ENCODE results near the gene FAM222A. TPM values are rescaled to one million over a fixed set of nuclear protein-coding genes. Genes with fewer than 3 reads are reported as not detected.

Gene FAM222A
- total RNA-seq, 5 donors from 2014 or later (not counting 1 experiment from before 2014, with no cell fraction given), result 0.95 to 4.2 (median 1.6) TPM

DNA sequence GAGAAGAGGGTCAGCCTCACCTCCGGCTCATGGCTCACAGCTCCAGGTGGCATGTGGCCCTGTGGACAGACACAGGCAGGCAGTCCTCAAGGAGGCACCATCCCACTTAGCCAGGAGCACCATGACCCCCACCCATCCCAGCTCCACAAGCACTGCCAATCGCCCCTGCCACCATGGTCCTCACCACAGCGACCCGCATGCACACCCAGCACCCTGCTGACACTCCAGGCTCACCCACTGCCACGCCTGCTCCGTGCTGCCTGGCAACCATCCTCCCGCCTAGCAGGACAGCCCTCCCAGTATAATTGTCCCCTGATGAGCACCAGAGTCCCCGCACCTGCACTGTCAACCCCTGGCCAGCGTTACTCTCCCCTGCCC is 68.7 kb downstream of the FAM222A start:
- ChIA-PET POLR2A (no interaction called here), CTCF (no interaction called here)
- WGBS (ENCODE audit: insufficient coverage), result 82% methylated on average over 9 of the region's 9 CpGs
- Mint-ChIP-seq H3K27ac (no peak overlapping the region), H3K9me3 (no peaks in the 10 kb centered on the region), H3K4me3 (no peak overlapping the region), H3K27me3 (peaks cover 2 to 3% of the 10 kb centered on the region in 2 donors), H3K4me1 (peaks cover 4 to 6% (median 5%) of the 10 kb centered on the region in 3 donors), H3K36me3 (no peaks in the 10 kb centered on the region)
- no peaks in the 10 kb centered on the region for H3K9me3 ChIP-seq
- no peaks in the 10 kb centered on the region for H3K36me3 ChIP-seq (ENCODE audit: control insufficient read depth in 2 of 2, extremely low read depth in 1 of 2, insufficient read depth in 1 of 2, low read length in 1 of 2)
- H3K4me3 ChIP-seq (ENCODE audit: control insufficient read depth in 1 of 2, extremely low read depth in 1 of 2, low read length in 1 of 2), result no peak overlapping the region
- DNase-seq (no peak), ATAC-seq (replicated peaks in 1 of 4) (no peak)
- H3K27me3 ChIP-seq (replicated peaks in 1 of 2; ENCODE audit: control insufficient read depth in 2 of 2, extremely low read depth in 1 of 2, insufficient read depth in 2 of 2, low read length in 1 of 2), result peaks cover 0 to 39% of the 10 kb centered on the region in 2 experiments
- H3K4me1 ChIP-seq (ENCODE audit: control insufficient read depth in 1 of 2, extremely low read depth in 1 of 2, insufficient read depth in 2 of 2, low read length in 2 of 2), result no peaks in the 10 kb centered on the region
- no peak overlapping the region for H3K27ac ChIP-seq (ENCODE audit: low read length)

DNA sequence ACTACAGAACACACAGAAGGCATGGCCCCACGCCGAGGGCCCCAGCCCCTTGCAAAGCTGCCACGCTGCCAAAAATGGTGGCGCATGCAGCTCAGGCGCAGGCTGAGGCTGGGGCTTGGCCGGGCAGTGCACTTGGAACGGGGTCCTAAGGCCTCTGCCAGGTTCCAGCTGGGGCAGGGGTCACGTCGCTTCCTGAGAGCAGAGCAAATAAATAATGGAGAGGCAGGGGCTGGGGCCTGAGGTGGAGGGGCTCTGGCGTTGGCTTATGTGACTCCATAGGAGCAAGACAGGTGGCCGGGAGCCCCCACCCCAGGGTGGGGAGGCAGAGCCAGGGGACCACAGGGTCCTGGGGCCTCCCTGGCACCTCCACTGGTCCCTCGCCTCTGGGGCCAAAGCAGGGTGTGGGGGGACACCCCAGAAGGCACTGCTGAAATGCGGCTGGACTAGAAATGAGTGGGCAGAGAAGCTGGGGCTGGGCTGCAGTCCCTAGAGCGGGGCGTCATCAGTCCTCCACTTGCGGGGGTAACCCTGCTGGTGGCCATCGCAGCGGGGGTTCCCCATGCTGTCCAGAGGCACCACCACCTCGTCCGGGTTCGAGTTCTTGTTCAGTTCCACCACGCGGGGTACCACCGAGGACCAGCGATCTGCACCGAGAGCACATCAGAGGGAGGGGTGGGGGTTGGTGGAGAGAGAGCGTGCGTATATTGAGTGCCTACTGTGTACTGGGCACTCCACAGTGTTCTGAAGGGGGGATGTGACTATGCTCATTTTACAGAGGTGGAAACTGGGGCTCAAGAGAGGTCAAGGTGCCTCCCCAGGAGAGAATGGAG is 69.7 kb downstream of the FAM222A start:
- no peak overlapping the region for H3K4me3 ChIP-seq (ENCODE audit: control insufficient read depth in 1 of 2, extremely low read depth in 1 of 2, low read length in 1 of 2)
- no peak for ATAC-seq (replicated peaks in 1 of 4)
- H3K4me1 ChIP-seq (ENCODE audit: control insufficient read depth in 1 of 2, extremely low read depth in 1 of 2, insufficient read depth in 2 of 2, low read length in 2 of 2), result no peaks in the 10 kb centered on the region
- H3K27ac ChIP-seq (ENCODE audit: low read length), result no peak overlapping the region
- no peaks in the 10 kb centered on the region for H3K9me3 ChIP-seq
- POLR2A ChIA-PET, result no interaction called here
- H3K27me3 ChIP-seq (replicated peaks in 1 of 2; ENCODE audit: control insufficient read depth in 2 of 2, extremely low read depth in 1 of 2, insufficient read depth in 2 of 2, low read length in 1 of 2), result peaks cover 0 to 49% of the 10 kb centered on the region in 2 experiments
- no peaks in the 10 kb centered on the region for H3K4me1 Mint-ChIP-seq
- no peaks in the 10 kb centered on the region for H3K36me3 ChIP-seq (ENCODE audit: control insufficient read depth in 2 of 2, extremely low read depth in 1 of 2, insufficient read depth in 1 of 2, low read length in 1 of 2)
- no peak overlapping the region for H3K4me3 Mint-ChIP-seq
- H3K9me3 Mint-ChIP-seq, result no peaks in the 10 kb centered on the region
- H3K27me3 Mint-ChIP-seq, result peaks cover 3 to 7% of the 10 kb centered on the region in 2 donors
- no peaks in the 10 kb centered on the region for H3K36me3 Mint-ChIP-seq
- H3K27ac Mint-ChIP-seq, result no peak overlapping the region
- no peak for DNase-seq
- CTCF ChIA-PET, result interaction anchor here in 1 of 2 donors (0.5 kb wide), 1 partner anchor 1104 kb away, joined by 5 read pairs; no protein-coding TSS in a partner anchor
- 87% methylated on average over 18 of the region's 28 CpGs for WGBS (ENCODE audit: insufficient coverage)

DNA sequence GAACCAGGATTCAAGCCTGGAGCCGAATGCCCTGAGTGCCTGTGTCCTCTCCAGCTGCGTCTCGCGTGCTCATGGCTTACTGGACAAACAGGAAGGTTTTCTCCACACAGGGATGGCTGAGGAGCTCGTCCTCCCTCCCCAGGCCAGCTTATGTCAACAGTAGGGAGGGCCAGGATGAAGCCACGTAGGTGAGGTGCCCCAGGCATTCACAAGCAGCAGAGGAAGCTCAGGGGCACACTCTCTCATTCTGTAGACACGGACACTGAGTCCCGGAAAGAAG is 70.3 kb downstream of the FAM222A start:
- whole genome bisulfite sequencing (ENCODE audit: insufficient coverage), result 74% methylated on average over 5 of the region's 8 CpGs
- Histone ChIP-seq H3K27me3 (replicated peaks in 1 of 2; ENCODE audit: control insufficient read depth in 2 of 2, extremely low read depth in 1 of 2, insufficient read depth in 2 of 2, low read length in 1 of 2) (peaks cover 0 to 53% of the 10 kb centered on the region in 2 experiments), H3K4me1 (ENCODE audit: control insufficient read depth in 1 of 2, extremely low read depth in 1 of 2, insufficient read depth in 2 of 2, low read length in 2 of 2) (no peaks in the 10 kb centered on the region), H3K9me3 (no peaks in the 10 kb centered on the region), H3K36me3 (ENCODE audit: control insufficient read depth in 2 of 2, extremely low read depth in 1 of 2, insufficient read depth in 1 of 2, low read length in 1 of 2) (no peaks in the 10 kb centered on the region), H3K4me3 (ENCODE audit: control insufficient read depth in 1 of 2, extremely low read depth in 1 of 2, low read length in 1 of 2) (no peak overlapping the region), H3K27ac (ENCODE audit: low read length) (no peak overlapping the region)
- Mint-ChIP-seq H3K36me3 (no peaks in the 10 kb centered on the region), H3K4me1 (no peaks in the 10 kb centered on the region), H3K9me3 (no peaks in the 10 kb centered on the region), H3K4me3 (no peak overlapping the region), H3K27ac (no peak overlapping the region), H3K27me3 (peaks cover 3 to 8% of the 10 kb centered on the region in 2 donors)
- POLR2A ChIA-PET, result interaction anchor here in 1 of 2 donors (0.5 kb wide), 1 partner anchor 68 kb away, joined by 3 read pairs; no protein-coding TSS in a partner anchor
- CTCF ChIA-PET, result interaction anchor here in 1 of 2 donors (0.5 kb wide), 1 partner anchor 1105 kb away, joined by 5 read pairs; no protein-coding TSS in a partner anchor
- DNase-seq (no peak), ATAC-seq (replicated peaks in 1 of 4) (no peak)

DNA sequence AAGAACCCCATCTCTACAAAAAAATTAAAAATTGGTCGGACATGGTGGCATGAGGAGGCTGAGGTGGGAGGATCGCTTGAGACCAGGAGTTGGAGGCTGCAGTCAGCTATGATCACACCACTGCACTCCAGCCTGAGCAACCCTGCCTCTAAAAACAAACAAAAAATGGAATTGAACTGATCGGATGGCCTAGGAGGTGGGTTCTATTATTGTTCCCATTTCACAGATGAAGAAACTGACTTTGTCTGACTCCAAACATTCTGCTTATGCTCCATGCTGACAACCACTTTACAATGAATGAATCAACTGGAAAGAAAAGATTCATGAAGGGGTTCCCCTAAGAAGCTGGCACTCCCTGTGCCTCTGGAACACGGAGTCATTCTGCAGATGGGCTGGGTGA is 72.2 kb downstream of the FAM222A start:
- DNase-seq (no peak), ATAC-seq (replicated peaks in 1 of 4) (no peak)
- Histone ChIP-seq H3K4me3 (ENCODE audit: control insufficient read depth in 1 of 2, extremely low read depth in 1 of 2, low read length in 1 of 2) (no peak overlapping the region), H3K9me3 (no peaks in the 10 kb centered on the region), H3K4me1 (ENCODE audit: control insufficient read depth in 1 of 2, extremely low read depth in 1 of 2, insufficient read depth in 2 of 2, low read length in 2 of 2) (no peaks in the 10 kb centered on the region), H3K36me3 (ENCODE audit: control insufficient read depth in 2 of 2, extremely low read depth in 1 of 2, insufficient read depth in 1 of 2, low read length in 1 of 2) (no peaks in the 10 kb centered on the region), H3K27me3 (replicated peaks in 1 of 2; ENCODE audit: control insufficient read depth in 2 of 2, extremely low read depth in 1 of 2, insufficient read depth in 2 of 2, low read length in 1 of 2) (peaks cover 0 to 50% of the 10 kb centered on the region in 2 experiments), H3K27ac (ENCODE audit: low read length) (no peak overlapping the region)
- Mint-ChIP-seq H3K9me3 (no peaks in the 10 kb centered on the region), H3K27me3 (peaks cover 8 to 19% of the 10 kb centered on the region in 2 donors), H3K4me3 (no peak overlapping the region), H3K36me3 (no peaks in the 10 kb centered on the region), H3K27ac (no peak overlapping the region), H3K4me1 (no peaks in the 10 kb centered on the region)
- CTCF ChIA-PET, result no interaction called here
- POLR2A ChIA-PET, result no interaction called here
- no CpG with 5 or more reads among the region's 4 CpGs for WGBS (ENCODE audit: insufficient coverage)

DNA sequence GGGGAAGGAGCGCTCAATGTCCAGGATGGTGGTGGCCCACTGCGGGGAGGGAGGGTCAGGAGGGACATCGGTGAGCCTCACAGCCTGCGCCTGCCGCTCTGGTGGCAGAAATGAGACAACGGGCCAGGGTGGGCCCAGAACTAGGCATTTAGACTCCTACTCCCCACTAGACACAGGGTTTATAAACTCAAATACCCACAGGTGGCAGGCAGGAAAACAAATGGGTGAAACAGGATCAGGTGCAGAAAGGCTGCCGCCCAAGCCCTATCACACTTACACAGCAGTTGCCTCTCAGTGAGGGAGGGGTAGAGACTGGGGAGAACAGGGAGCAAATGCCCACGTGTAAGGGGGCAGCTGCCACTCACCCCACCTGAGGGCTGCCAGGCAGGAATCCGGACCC is 73.2 kb downstream of the FAM222A start:
- Histone ChIP-seq H3K36me3 (ENCODE audit: control insufficient read depth in 2 of 2, extremely low read depth in 1 of 2, insufficient read depth in 1 of 2, low read length in 1 of 2) (no peaks in the 10 kb centered on the region), H3K4me1 (ENCODE audit: control insufficient read depth in 1 of 2, extremely low read depth in 1 of 2, insufficient read depth in 2 of 2, low read length in 2 of 2) (no peaks in the 10 kb centered on the region), H3K9me3 (no peaks in the 10 kb centered on the region), H3K27ac (ENCODE audit: low read length) (no peak overlapping the region), H3K27me3 (replicated peaks in 1 of 2; ENCODE audit: control insufficient read depth in 2 of 2, extremely low read depth in 1 of 2, insufficient read depth in 2 of 2, low read length in 1 of 2) (peaks cover 0 to 43% of the 10 kb centered on the region in 2 experiments), H3K4me3 (ENCODE audit: control insufficient read depth in 1 of 2, extremely low read depth in 1 of 2, low read length in 1 of 2) (no peak overlapping the region)
- no peak for ATAC-seq (replicated peaks in 1 of 4)
- H3K36me3 Mint-ChIP-seq, result no peaks in the 10 kb centered on the region
- H3K4me3 Mint-ChIP-seq, result no peak overlapping the region
- no peaks in the 10 kb centered on the region for H3K9me3 Mint-ChIP-seq
- 83% methylated on average over 2 of the region's 9 CpGs for WGBS (ENCODE audit: insufficient coverage)
- H3K4me1 Mint-ChIP-seq, result no peaks in the 10 kb centered on the region
- DNase-seq, result no peak
- CTCF ChIA-PET, result no interaction called here
- H3K27ac Mint-ChIP-seq, result no peak overlapping the region
- H3K27me3 Mint-ChIP-seq, result peaks cover 8 to 19% of the 10 kb centered on the region in 2 donors
- POLR2A ChIA-PET, result no interaction called here

DNA sequence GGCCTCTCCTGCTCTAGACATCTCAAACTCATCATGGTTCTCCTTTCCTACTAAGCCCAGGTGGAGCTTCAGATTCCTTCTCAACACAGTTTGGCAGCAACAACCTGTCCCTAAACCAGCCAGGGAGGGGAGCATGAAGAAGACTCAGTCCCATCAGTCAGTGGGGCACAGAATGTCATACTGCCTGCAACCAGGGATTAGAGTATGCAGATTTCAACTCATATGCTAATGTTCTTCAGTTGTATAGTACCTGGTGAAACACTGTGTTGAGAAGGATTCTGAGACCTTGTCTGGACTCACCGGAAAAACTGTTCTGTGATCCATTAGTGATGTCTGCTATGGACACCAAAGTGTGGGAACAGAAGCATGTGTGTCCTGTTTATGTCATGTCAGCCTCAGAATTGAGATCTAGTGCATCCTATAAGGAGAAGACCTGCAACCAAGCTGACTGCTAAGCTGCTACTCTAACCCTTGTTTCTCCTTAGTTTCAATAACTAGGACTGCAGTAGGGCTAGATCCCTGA is 76.0 kb downstream of the FAM222A start:
- Histone ChIP-seq H3K36me3 (ENCODE audit: control insufficient read depth in 2 of 2, extremely low read depth in 1 of 2, insufficient read depth in 1 of 2, low read length in 1 of 2) (no peaks in the 10 kb centered on the region), H3K27ac (ENCODE audit: low read length) (no peak overlapping the region), H3K4me3 (ENCODE audit: control insufficient read depth in 1 of 2, extremely low read depth in 1 of 2, low read length in 1 of 2) (no peak overlapping the region), H3K4me1 (ENCODE audit: control insufficient read depth in 1 of 2, extremely low read depth in 1 of 2, insufficient read depth in 2 of 2, low read length in 2 of 2) (no peaks in the 10 kb centered on the region), H3K27me3 (replicated peaks in 1 of 2; ENCODE audit: control insufficient read depth in 2 of 2, extremely low read depth in 1 of 2, insufficient read depth in 2 of 2, low read length in 1 of 2) (peaks cover 0 to 44% of the 10 kb centered on the region in 2 experiments), H3K9me3 (no peaks in the 10 kb centered on the region)
- H3K4me3 Mint-ChIP-seq, result no peak overlapping the region
- no peak for DNase-seq
- no peaks in the 10 kb centered on the region for H3K9me3 Mint-ChIP-seq
- peaks cover 17 to 25% of the 10 kb centered on the region in 2 donors for H3K27me3 Mint-ChIP-seq
- ChIA-PET CTCF (no interaction called here), POLR2A (no interaction called here)
- 83% methylated on average over 1 of the region's 1 CpG for WGBS (ENCODE audit: insufficient coverage)
- H3K27ac Mint-ChIP-seq, result no peak overlapping the region
- no peaks in the 10 kb centered on the region for H3K36me3 Mint-ChIP-seq
- no peaks in the 10 kb centered on the region for H3K4me1 Mint-ChIP-seq
- ATAC-seq (replicated peaks in 1 of 4), result no peak
